SK-N-MC (cell line): ENCODE results near the gene ATF3.

ENCODE experiments used
- EZH2 ChIP-seq: fragments of 200-600 bp; sonication (generic); IDR thresholded peaks from one replicate; pipeline ENCODE4 v1.6.1; 2017; ENCODE audit warnings: antibody characterized with exemption
- FOXP2 ChIP-seq: optimal IDR thresholded peaks from 2 replicates; pipeline ENCODE3; 2011; ENCODE audit warnings: mild to moderate bottlenecking, moderate library complexity; ENCODE audit not compliant: insufficient read depth; ENCODE audit errors: extremely low read length, control extremely low read depth
- POLR2AphosphoS5 ChIP-seq: IDR thresholded peaks from 2 replicates; pipeline ENCODE4 v1.6.1; 2012; ENCODE audit warnings: mild to moderate bottlenecking, low read depth, low read length, borderline replicate concordance

DNA sequence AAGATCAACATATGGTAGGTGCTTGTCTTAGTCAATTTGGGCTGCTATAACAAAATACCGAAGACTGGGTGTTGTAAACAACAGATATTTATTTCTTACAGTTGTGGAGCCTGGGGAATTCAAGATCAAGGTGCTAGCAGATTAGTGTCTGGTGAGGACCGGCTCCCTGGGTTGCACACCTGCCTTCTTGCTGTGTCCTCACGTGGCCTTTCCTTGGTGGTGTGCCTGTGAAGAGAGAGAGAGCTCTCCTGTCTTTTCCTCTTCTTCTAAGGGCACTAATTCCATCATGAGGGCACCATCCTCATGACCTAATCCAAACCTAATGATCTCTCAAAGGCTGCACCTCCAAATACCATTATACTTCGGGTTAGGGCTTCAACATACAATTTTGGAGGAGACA is 45.8 kb upstream of the ATF3 start:
- TF ChIP-seq EZH2 (no peak), POLR2AphosphoS5 (no peak), FOXP2 (no peak)
